Coronary artery (tissue), 2 donors: ENCODE results near the gene RNF224.

Source experiments
- DNase-seq: peaks from one replicate; pipeline ENCODE4 v3.0.0-alpha.2; 2017; ENCODE audit warnings: low spot score
- H3K27ac ChIP-seq, 2 donors: fragments of 200-600 bp; sonication (generic); one replicate each; pipeline ENCODE4 v1.5.1; 2016 to 2019
- H3K4me3 ChIP-seq: fragments of 200-600 bp; sonication (generic); 2 replicates; pipeline ENCODE4 v1.5.1; 2016; ENCODE audit warnings: mild to moderate bottlenecking, moderate library complexity
- CTCF ChIP-seq: fragments of 200-600 bp; sonication (generic); IDR thresholded peaks from one replicate; pipeline ENCODE4 v1.5.1; 2019; ENCODE audit warnings: antibody characterized with exemption

The RNF224 gene

GRCh38 chr9:137244486-137245449 is 17.5 kb downstream of the RNF224 start:
- no peak for TF ChIP-seq CTCF
- no peak for DNase-seq
- no peak overlapping the region for H3K27ac ChIP-seq

GRCh38 chr9:137245450-137246421 is 18.4 kb downstream of the RNF224 start:
- no peak overlapping the region for H3K4me3 ChIP-seq
- no peak overlapping the region for H3K27ac ChIP-seq
- TF ChIP-seq CTCF, result no peak
- DNase-seq, result no peak

More at GRCh38 chr9:137244486-137245449, 17.5 kb downstream of the RNF224 start:
- no peak overlapping the region for H3K4me3 ChIP-seq

GRCh38 chr9:137247135-137247915 is 20.0 kb downstream of the RNF224 start:
- Histone ChIP-seq H3K4me3 (no peak overlapping the region), H3K27ac (no peak overlapping the region)
- no peak for TF ChIP-seq CTCF
- no peak for DNase-seq

GRCh38 chr9:137247916-137248175 is 20.5 kb downstream of the RNF224 start:
- H3K27ac ChIP-seq, result no peak overlapping the region
- no peak for TF ChIP-seq CTCF
- no peak overlapping the region for H3K4me3 ChIP-seq
- DNase-seq, result no peak

- H3K27ac ChIP-seq, result no peak overlapping the region
- TF ChIP-seq CTCF, result no peak
- H3K4me3 ChIP-seq, result no peak overlapping the region
- no peak for DNase-seq
Observed at GRCh38 chr9:137250329-137251193, 23.3 kb downstream of the RNF224 start.

- no peak for TF ChIP-seq CTCF
Observed at GRCh38 chr9:137251194-137251461, 23.8 kb downstream of the RNF224 start, which contains the start of gene STPG3. STPG3 (plus strand) TSS chr9:137251286; CDS start chr9:137251287, 1 bp downstream.

More at GRCh38 chr9:137251194-137251461, 23.8 kb downstream of the RNF224 start, which contains the start of gene STPG3:
- no peak within 1 kb of the TSS for H3K27ac ChIP-seq
- no peak for DNase-seq
- H3K4me3 ChIP-seq, result no peak within 1 kb of the TSS
